Ascending aorta (tissue), 2 donors: ENCODE data around the gene ABCA7. TPM values are rescaled to one million over a fixed set of nuclear protein-coding genes. Genes with fewer than 3 reads are reported as not detected.

Experiments
- DNase-seq, 2 donors: peaks; one replicate each; pipeline ENCODE4 v3.0.0-alpha.2; 2019; ENCODE audit warnings: low spot score in 2 of 2
- H3K27ac ChIP-seq, 2 donors: fragments of 200-600 bp; sonication (generic); one replicate each; pipeline ENCODE4 v1.5.1; 2016 to 2017; ENCODE audit warnings: mild to moderate bottlenecking in 1 of 2
- H3K27me3 ChIP-seq: fragments of 200-600 bp; sonication (generic); one replicate; pipeline ENCODE4 v1.5.1; 2017
- H3K36me3 ChIP-seq, 2 donors: fragments of 200-600 bp; sonication (generic); one replicate each; pipeline ENCODE4 v1.5.1; 2016
- H3K4me1 ChIP-seq, 2 donors: fragments of 200-600 bp; sonication (generic); one replicate each; pipeline ENCODE4 v1.5.1; 2016 to 2017; ENCODE audit warnings: mild to moderate bottlenecking in 1 of 2
- H3K4me3 ChIP-seq, 2 donors: fragments of 200-600 bp; sonication (generic); one replicate each; pipeline ENCODE4 v1.5.1; 2016 to 2017; ENCODE audit warnings: mild to moderate bottlenecking in 1 of 2
- H3K9me3 ChIP-seq, 2 donors: fragments of 200-600 bp; sonication (generic); one replicate each; pipeline ENCODE4 v1.5.1; 2016
- intact Hi-C: fragments of 100-400 bp; cut with DNase I; formaldehyde crosslinking; loops from one replicate; pipeline ENCODE4 v1.15.1; 2023
- total RNA-seq: library from RNA; depleted of rRNA; stranded (reverse); fragments of >200 nt; gene quantifications from one replicate; pipeline ENCODE4 v1.1.0, GENCODE V29; 2016
- TF ChIP-seq, protein P1 (sequence below), 3 experiments: fragments of 200-600 bp in 2 of 3; fragments of 450-650 bp in 1 of 3; sonication (generic) in 2 of 3; IDR thresholded peaks; one replicate each; pipeline ENCODE4 v1.5.1; 2016 to 2019; ENCODE audit warnings: antibody characterized with exemption in 3 of 3, mild to moderate bottlenecking in 1 of 3, moderate library complexity in 1 of 3

The ABCA7 gene
- total RNA-seq, 1 donor from 2014 or later: 96.6 TPM

GRCh38 chr19:1053176-1054101 is 13.5 kb downstream of the ABCA7 start:
- no peak for DNase-seq
- intact Hi-C loops: no loop called here
- no peak overlapping the region for H3K4me3 ChIP-seq
- no peak overlapping the region for H3K27ac ChIP-seq
- TF ChIP-seq, protein P1, sequence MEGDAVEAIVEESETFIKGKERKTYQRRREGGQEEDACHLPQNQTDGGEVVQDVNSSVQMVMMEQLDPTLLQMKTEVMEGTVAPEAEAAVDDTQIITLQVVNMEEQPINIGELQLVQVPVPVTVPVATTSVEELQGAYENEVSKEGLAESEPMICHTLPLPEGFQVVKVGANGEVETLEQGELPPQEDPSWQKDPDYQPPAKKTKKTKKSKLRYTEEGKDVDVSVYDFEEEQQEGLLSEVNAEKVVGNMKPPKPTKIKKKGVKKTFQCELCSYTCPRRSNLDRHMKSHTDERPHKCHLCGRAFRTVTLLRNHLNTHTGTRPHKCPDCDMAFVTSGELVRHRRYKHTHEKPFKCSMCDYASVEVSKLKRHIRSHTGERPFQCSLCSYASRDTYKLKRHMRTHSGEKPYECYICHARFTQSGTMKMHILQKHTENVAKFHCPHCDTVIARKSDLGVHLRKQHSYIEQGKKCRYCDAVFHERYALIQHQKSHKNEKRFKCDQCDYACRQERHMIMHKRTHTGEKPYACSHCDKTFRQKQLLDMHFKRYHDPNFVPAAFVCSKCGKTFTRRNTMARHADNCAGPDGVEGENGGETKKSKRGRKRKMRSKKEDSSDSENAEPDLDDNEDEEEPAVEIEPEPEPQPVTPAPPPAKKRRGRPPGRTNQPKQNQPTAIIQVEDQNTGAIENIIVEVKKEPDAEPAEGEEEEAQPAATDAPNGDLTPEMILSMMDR (IDR thresholded peaks at IDR 0.05): no peak
- no peaks in the 10 kb centered on the region for H3K27me3 ChIP-seq
- no peaks in the 10 kb centered on the region for H3K36me3 ChIP-seq
- no peaks in the 10 kb centered on the region for H3K4me1 ChIP-seq
- peaks cover 22 to 23% of the 10 kb centered on the region in 2 donors for H3K9me3 ChIP-seq

- TF ChIP-seq, protein P1 (IDR thresholded peaks at IDR 0.05): no peak
- Histone ChIP-seq H3K4me3 (no peak overlapping the region), H3K27ac (no peak overlapping the region), H3K4me1 (no peaks in the 10 kb centered on the region), H3K36me3 (no peaks in the 10 kb centered on the region), H3K9me3 (peaks cover 27 to 32% of the 10 kb centered on the region in 2 donors), H3K27me3 (no peaks in the 10 kb centered on the region)
- no peak for DNase-seq
- intact Hi-C loops: no loop called here
Observed at GRCh38 chr19:1054102-1055027, 14.5 kb downstream of the ABCA7 start.

- Histone ChIP-seq H3K27me3 (no peaks in the 10 kb centered on the region), H3K36me3 (no peaks in the 10 kb centered on the region), H3K4me3 (no peak overlapping the region), H3K9me3 (peaks cover 27 to 33% of the 10 kb centered on the region in 2 donors), H3K27ac (no peak overlapping the region), H3K4me1 (no peaks in the 10 kb centered on the region)
- intact Hi-C loops: no loop called here
- DNase-seq: no peak
- TF ChIP-seq, protein P1 (IDR thresholded peaks at IDR 0.05): no peak
Observed at GRCh38 chr19:1055028-1055425, 15.1 kb downstream of the ABCA7 start.

DNA sequence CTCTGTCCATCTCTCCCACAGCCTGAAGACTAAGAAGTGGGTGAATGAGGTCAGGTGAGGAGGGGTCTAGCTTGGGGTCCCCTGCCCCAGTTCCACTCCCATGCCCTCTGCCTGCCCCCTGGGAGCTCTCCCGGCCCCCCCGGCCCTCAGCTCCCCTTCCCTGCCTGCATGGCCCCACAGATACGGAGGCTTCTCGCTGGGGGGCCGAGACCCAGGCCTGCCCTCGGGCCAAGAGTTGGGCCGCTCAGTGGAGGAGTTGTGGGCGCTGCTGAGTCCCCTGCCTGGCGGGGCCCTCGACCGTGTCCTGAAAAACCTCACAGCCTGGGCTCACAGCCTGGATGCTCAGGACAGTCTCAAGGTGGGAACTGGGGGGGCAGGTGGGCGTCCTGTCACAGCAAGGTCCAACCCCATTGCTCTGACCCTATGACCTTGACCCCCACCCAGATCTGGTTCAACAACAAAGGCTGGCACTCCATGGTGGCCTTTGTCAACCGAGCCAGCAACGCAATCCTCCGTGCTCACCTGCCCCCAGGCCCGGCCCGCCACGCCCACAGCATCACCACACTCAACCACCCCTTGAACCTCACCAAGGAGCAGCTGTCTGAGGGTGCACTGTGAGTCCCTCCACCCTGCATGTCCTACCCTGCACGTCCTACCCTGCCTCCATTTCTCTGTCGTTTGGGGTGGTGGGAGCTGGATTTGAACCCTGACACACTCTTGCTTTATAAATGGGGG is 16.1 kb downstream of the ABCA7 start:
- TF ChIP-seq, protein P1 (IDR thresholded peaks at IDR 0.05): no peak
- Histone ChIP-seq H3K9me3 (peaks cover 27 to 33% of the 10 kb centered on the region in 2 donors), H3K36me3 (no peaks in the 10 kb centered on the region), H3K4me3 (no peak overlapping the region), H3K27ac (no peak overlapping the region), H3K27me3 (no peaks in the 10 kb centered on the region), H3K4me1 (no peaks in the 10 kb centered on the region)
- no peak for DNase-seq
- intact Hi-C loops: no loop called here

DNA sequence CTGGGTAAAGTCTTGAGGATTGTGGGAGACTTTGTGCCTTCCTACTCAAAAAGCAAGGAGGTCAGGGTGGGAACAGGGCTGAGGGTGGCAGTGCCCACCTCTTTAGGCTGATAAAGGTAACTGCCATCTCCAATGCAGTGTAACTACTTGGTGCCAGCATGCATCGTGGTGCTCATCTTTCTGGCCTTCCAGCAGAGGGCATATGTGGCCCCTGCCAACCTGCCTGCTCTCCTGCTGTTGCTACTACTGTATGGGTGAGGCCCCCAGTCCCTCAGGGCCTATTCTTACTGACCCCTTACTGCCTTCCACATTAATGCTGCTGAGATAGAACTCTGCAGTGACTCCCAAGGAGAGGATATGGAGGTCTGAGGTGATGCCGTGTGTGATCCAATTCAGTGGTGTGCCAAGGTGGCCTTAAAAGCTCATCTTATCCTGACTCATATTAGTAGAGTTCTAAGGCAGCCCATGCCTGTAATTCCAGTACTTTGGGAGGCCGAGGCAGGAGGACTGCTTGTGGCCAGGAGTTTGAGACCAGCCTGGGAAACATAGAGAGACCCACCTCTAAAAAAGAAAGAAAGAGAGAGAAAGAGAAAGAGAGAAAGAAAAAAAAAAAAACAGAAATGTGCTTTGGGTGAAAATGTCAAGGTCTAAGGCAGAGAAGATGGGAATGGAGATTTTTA is 17.4 kb downstream of the ABCA7 start:
- H3K36me3 ChIP-seq: no peaks in the 10 kb centered on the region
- H3K4me1 ChIP-seq: no peaks in the 10 kb centered on the region
- H3K27ac ChIP-seq: no peak overlapping the region
- TF ChIP-seq, protein P1 (IDR thresholded peaks at IDR 0.05): no peak
- peaks cover 27 to 33% of the 10 kb centered on the region in 2 donors for H3K9me3 ChIP-seq
- intact Hi-C loops: no loop called here
- no peak for DNase-seq
- H3K4me3 ChIP-seq: no peak overlapping the region
- no peaks in the 10 kb centered on the region for H3K27me3 ChIP-seq
